GM12875 (cell line): ENCODE measurements around the gene MARCHF9.
"Not testable (repeated sequence)": the region's sequence is repeated elsewhere in the genome, so short reads cannot be mapped to it uniquely, and the experiment has no call there.

Source experiments
- H3K4me3 ChIP-seq: one replicate; pipeline ENCODE4 v1.5.1; 2011; ENCODE audit warnings: low read depth, low read length, control low read depth
- TF ChIP-seq, protein P1 (sequence below): IDR thresholded peaks from 2 replicates; pipeline ENCODE4 v1.5.1; 2011; ENCODE audit warnings: low read depth, mild to moderate bottlenecking, control low read depth, inconsistent platforms, low read length, moderate library complexity, borderline replicate concordance; ENCODE audit not compliant: insufficient read depth

MARCHF9 gene

DNA sequence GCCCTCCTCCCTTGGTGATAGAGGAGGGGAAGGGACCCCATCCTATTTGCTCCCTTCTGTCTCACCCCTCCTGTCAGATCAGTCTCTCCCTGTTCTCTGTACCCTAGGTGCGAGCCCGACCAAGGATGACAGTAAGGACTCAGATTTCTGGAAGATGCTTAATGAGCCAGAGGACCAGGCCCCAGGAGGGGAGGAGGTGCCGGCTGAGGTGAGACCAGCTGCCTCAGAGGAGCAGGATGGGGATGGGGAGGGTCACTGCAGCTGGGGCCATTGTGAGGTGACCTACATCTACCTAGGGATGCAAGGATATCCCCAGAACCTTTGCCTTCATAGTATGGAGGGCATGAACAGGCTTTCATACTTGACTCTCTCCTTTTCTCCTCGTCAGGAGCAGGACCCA, 38.6 kb upstream of the MARCHF9 start:
- H3K4me3 ChIP-seq, result no peak overlapping the region
- TF ChIP-seq, protein P1, sequence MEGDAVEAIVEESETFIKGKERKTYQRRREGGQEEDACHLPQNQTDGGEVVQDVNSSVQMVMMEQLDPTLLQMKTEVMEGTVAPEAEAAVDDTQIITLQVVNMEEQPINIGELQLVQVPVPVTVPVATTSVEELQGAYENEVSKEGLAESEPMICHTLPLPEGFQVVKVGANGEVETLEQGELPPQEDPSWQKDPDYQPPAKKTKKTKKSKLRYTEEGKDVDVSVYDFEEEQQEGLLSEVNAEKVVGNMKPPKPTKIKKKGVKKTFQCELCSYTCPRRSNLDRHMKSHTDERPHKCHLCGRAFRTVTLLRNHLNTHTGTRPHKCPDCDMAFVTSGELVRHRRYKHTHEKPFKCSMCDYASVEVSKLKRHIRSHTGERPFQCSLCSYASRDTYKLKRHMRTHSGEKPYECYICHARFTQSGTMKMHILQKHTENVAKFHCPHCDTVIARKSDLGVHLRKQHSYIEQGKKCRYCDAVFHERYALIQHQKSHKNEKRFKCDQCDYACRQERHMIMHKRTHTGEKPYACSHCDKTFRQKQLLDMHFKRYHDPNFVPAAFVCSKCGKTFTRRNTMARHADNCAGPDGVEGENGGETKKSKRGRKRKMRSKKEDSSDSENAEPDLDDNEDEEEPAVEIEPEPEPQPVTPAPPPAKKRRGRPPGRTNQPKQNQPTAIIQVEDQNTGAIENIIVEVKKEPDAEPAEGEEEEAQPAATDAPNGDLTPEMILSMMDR, result no peak

DNA sequence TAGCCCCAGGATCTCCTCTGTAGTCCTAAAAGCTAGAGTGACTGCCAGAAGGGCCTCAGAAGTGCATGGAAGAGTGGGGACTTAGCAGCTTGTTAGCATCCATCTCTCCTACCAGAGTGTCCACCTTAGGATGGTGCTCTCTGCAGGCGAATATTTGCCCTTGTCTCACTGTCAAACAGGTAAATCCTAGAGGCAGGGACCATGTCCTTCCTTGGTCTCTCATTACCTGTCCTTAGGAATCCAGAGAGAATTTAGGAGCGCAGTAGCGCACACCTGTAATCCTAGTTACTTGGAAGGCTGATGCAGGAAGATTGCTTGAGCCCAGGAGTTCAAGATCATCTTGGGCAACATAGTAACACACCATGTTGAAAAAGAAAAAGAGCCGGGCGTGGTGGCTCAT, 37.8 kb upstream of the MARCHF9 start:
- H3K4me3 ChIP-seq, result no peak overlapping the region
- TF ChIP-seq, protein P1, result no peak

DNA sequence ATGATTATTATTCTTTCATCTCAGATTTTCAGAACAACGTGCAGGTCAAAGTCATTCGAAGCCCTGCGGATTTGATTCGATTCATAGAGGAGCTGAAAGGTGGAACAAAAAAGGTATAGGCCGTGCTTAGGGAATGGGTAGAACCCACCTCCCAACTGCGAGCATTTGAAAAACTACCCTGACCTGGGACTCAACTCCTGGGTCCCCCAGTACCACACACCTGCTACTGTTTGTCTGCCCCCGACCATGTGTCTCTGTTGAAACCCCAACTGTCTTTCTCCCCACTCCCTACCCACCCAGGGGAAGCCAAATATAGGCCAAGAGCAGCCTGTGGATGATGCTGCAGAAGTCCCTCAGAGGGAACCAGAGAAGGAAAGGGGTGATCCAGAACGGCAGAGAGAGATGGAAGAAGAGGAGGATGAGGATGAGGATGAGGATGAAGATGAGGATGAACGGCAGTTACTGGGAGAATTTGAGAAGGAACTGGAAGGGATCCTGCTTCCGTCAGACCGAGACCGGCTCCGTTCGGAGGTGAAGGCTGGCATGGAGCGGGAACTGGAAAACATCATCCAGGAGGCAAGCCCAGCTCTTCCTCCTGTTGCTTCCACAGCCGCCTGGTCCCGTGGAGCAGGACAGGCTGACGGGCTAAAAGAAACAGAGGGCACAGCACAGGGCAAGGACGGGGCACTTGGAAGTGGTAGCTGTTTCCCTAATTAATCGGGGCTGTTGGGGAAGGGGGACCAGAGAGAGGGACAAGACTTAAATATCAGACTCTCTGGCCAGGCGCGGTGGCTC, 36.9 kb upstream of the MARCHF9 start:
- H3K4me3 ChIP-seq, result no peak overlapping the region
- TF ChIP-seq, protein P1, result no peak

DNA sequence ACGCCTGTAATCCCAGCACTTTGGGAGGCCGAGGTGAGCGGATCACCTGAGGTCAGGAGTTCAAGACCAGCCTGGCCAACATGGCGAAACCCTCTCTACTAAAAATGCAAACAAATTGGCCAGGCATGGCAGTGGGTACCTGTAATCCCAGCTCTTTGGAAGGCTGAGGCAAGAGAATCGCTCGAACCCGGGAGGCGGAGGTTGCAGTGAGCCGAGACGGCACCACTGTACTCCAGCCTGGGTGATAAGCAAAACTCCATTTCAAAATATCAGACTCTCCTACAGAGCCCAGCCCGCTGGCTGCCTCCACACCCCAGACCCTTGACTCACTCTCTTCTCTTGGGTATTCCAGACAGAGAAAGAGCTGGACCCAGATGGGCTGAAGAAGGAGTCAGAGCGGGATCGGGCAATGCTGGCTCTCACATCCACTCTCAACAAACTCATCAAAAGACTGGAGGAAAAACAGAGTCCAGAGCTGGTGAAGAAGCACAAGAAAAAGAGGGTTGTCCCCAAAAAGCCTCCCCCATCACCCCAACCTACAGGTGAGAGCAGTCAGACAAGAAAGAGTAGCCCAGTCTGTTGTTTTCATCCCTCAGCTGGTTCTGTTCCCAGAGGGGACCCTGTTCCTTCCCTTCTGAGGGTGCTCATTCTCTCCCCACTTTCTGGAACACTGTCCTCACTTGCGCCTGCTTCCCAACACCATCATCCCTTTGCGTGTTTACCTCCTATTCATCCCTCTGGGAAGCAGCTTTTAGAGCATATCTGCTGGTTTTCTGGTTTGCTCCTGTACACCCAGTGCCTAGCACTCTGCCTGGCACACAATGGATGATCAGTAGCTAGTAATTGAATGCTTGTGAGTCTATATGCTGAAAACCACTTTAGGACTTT, 36.0 kb upstream of the MARCHF9 start:
- TF ChIP-seq, protein P1, result no peak
- H3K4me3 ChIP-seq, result no peak overlapping the region

DNA sequence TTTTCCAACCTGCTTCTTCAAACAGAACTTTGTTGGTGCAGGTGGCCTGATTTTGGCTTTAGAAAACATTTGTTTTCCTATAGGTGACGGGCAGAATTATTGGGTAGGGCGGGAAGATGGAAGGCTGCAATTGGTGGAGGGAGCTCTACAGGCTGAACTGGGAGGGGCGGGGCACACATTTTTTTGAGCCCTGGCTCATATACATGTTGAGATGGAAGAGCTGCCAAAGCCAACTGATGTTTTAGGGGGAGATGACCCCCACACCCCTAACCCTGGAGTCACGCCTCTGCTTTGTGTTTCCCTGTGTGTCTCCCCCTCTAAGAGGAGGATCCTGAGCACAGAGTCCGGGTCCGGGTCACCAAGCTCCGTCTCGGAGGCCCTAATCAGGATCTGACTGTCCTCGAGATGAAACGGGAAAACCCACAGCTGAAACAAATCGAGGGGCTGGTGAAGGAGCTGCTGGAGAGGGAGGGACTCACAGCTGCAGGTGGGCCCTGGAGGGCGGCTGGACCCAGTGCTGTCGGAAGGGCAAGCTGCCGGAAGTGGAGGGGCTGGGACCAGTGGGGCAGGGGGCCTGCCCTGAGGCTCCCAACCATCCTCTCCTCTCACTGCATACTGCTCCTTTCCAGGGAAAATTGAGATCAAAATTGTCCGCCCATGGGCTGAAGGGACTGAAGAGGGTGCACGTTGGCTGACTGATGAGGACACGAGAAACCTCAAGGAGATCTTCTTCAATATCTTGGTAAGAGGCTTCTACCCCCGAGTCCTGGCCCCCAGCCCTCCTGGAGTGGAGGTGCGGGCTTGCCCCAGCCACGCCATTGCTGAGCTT, 34.9 kb upstream of the MARCHF9 start:
- no peak overlapping the region for H3K4me3 ChIP-seq
- TF ChIP-seq, protein P1, result no peak

DNA sequence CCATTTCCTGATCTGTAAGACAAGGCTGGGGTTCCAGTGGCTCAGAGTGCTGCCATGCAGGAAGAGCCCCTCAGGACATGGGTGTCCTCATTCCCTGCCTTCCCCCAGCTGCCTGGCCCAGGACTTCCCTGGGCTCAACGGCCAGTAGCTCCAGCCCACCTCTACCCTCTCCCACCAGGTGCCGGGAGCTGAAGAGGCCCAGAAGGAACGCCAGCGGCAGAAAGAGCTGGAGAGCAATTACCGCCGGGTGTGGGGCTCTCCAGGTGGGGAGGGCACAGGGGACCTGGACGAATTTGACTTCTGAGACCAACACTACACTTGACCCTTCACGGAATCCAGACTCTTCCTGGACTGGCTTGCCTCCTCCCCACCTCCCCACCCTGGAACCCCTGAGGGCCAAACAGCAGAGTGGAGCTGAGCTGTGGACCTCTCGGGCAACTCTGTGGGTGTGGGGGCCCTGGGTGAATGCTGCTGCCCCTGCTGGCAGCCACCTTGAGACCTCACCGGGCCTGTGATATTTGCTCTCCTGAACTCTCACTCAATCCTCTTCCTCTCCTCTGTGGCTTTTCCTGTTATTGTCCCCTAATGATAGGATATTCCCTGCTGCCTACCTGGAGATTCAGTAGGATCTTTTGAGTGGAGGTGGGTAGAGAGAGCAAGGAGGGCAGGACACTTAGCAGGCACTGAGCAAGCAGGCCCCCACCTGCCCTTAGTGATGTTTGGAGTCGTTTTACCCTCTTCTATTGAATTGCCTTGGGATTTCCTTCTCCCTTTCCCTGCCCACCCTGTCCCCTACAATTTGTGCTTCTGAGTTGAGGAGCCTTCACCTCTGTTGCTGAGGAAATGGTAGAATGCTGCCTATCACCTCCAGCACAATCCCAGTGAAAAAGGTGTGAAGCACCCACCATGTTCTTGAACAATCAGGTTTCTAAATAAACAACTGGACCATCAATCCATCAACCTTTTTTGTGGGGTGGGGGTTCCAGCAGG, 34.0 kb upstream of the MARCHF9 start:
- TF ChIP-seq, protein P1, result no peak
- H3K4me3 ChIP-seq, result no peak overlapping the region

DNA sequence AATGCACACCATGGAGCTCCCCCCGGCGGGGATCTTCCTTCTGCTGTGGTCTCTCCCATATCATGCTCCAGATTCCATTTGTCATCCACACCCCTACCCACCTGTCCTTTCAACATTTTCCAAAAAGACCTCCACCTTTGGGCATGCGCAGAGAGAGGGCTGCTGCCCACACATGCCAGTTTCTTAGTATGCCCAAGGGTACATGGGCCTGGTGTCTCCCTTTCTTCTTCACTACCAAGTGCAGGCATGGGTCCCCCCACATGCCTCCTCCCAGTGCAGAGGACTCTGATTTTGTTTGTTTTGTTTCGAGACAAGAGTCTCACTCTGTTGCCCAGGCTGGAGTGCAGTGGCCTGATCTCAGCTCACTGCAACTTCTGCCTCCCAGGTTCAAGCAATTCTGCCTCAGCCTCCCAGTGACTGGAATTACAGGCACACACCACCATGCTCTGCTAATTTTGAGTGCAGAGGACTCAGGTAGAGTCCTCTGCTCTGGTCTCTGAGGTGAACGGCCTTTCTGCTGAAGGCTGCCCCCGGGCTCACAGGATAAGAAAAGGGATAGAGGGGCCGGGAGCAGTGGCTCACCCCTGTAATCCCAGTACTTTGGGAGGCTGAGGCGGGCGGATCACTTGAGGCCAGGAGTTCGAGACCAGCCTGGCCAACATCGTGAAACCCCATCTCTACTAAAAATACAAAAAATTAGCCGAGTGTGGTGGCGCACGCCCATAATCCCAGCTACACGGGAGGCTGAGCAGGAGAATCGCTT, 32.9 kb upstream of the MARCHF9 start:
- not testable (repeated sequence) for H3K4me3 ChIP-seq
